NCI-H1436 (cell line): Measurements from ENCODE around the gene CLSTN1.

Experiments used
- DNase-seq: peaks from one replicate; lab custom pipeline; 2025; lab: John Stamatoyannopoulos, UW

The CLSTN1 gene

GRCh38 chr1:9823943-9824701, at the start of gene CLSTN1:
Gene CLSTN1, minus strand, starts transcription at chr1:9823965. Its CDS starts 232 bp downstream, at chr1:9823733.
- DNase-seq: peak; percentile 83

- no peak for DNase-seq
These were observed 49.6 kb upstream of the CLSTN1 start for GRCh38 chr1:9873385-9873784.

- no peak for DNase-seq
These were observed 48.8 kb upstream of the CLSTN1 start for GRCh38 chr1:9872430-9873165.

GRCh38 chr1:9871707-9872425, 48.1 kb upstream of the CLSTN1 start:
- no peak for DNase-seq

GRCh38 chr1:9871021-9871420, 47.3 kb upstream of the CLSTN1 start:
- no peak for DNase-seq

- no peak for DNase-seq
These were observed 46.8 kb upstream of the CLSTN1 start for GRCh38 chr1:9870572-9870971.

- DNase-seq: no peak
These were observed 46.1 kb upstream of the CLSTN1 start for GRCh38 chr1:9869831-9870251.

- DNase-seq: no peak
These were observed 44.5 kb upstream of the CLSTN1 start for GRCh38 chr1:9868244-9868590.

GRCh38 chr1:9867408-9868243, 43.9 kb upstream of the CLSTN1 start:
- peak; percentile 70 for DNase-seq

- DNase-seq: no peak
These were observed 43.1 kb upstream of the CLSTN1 start for GRCh38 chr1:9866836-9867235.

- DNase-seq: no peak
These were observed 42.0 kb upstream of the CLSTN1 start for GRCh38 chr1:9865724-9866123.

GRCh38 chr1:9863371-9863770, 39.6 kb upstream of the CLSTN1 start:
- DNase-seq: no peak

- peak; percentile 32 for DNase-seq
These were observed 37.6 kb upstream of the CLSTN1 start for GRCh38 chr1:9861360-9861759.

- DNase-seq: no peak
These were observed 37.1 kb upstream of the CLSTN1 start for GRCh38 chr1:9860887-9861286.

GRCh38 chr1:9859281-9860014, 35.7 kb upstream of the CLSTN1 start:
- DNase-seq: no peak

GRCh38 chr1:9858293-9859035, 34.7 kb upstream of the CLSTN1 start:
- DNase-seq: no peak

GRCh38 chr1:9855186-9855585, 31.4 kb upstream of the CLSTN1 start:
- no peak for DNase-seq

GRCh38 chr1:9853249-9853595, 29.5 kb upstream of the CLSTN1 start:
- DNase-seq: no peak

GRCh38 chr1:9852410-9853248, 28.9 kb upstream of the CLSTN1 start:
- DNase-seq: no peak

- no peak for DNase-seq
These were observed 28.2 kb upstream of the CLSTN1 start for GRCh38 chr1:9852004-9852403.
